HG03460 (cell line): ENCODE measurements around the gene TMEM164.

Experiments used
- ATAC-seq: cut with Tn5 transposase; IDR thresholded peaks from one replicate; pipeline ENCODE4 v1.9.1; 2021; ENCODE audit not compliant: unreplicated experiment

The TMEM164 gene

GRCh38 chrX:110159865-110160264, 157.0 kb downstream of the TMEM164 start:
- no peak for ATAC-seq

GRCh38 chrX:110161361-110161686, 158.4 kb downstream of the TMEM164 start:
- no peak for ATAC-seq

- no peak for ATAC-seq
Measured at GRCh38 chrX:110162131-110162530, 159.2 kb downstream of the TMEM164 start.

GRCh38 chrX:110162867-110163266, 160.0 kb downstream of the TMEM164 start:
- no peak for ATAC-seq

- ATAC-seq = no peak
Measured at GRCh38 chrX:110163488-110163887, 160.6 kb downstream of the TMEM164 start.

GRCh38 chrX:110167952-110168451, 165.1 kb downstream of the TMEM164 start:
- ATAC-seq = no peak

GRCh38 chrX:110168585-110168984, 165.7 kb downstream of the TMEM164 start:
- ATAC-seq = no peak

- ATAC-seq = no peak
Measured at GRCh38 chrX:110170029-110170428, 167.1 kb downstream of the TMEM164 start.

GRCh38 chrX:110171442-110171841, 168.5 kb downstream of the TMEM164 start:
- no peak for ATAC-seq

- ATAC-seq = peak; percentile 98
Measured at GRCh38 chrX:110172215-110172614, 169.3 kb downstream of the TMEM164 start.

GRCh38 chrX:110173192-110174175, 170.6 kb downstream of the TMEM164 start:
- ATAC-seq = no peak

- no peak for ATAC-seq
Measured at GRCh38 chrX:110175146-110175545, 172.2 kb downstream of the TMEM164 start.

GRCh38 chrX:110175696-110176095, 172.8 kb downstream of the TMEM164 start:
- ATAC-seq = no peak

GRCh38 chrX:110178179-110178865, 175.4 kb downstream of the TMEM164 start:
- no peak for ATAC-seq

- peak; percentile 14 for ATAC-seq
Measured at GRCh38 chrX:110180176-110180927, 177.4 kb downstream of the TMEM164 start.

GRCh38 chrX:110180928-110181310, 178.0 kb downstream of the TMEM164 start:
- ATAC-seq = peak; percentile 71

- ATAC-seq = no peak
Measured at GRCh38 chrX:110181459-110182137, 178.7 kb downstream of the TMEM164 start.

GRCh38 chrX:110182362-110182761, 179.4 kb downstream of the TMEM164 start:
- ATAC-seq = no peak

GRCh38 chrX:110182865-110183264, 180.0 kb downstream of the TMEM164 start:
- ATAC-seq = no peak

- ATAC-seq = no peak
Measured at GRCh38 chrX:110183314-110183713, 180.4 kb downstream of the TMEM164 start.
